OCI-LY3 (cell line): ENCODE results near the gene EPG5.

Experiments used
- EZH2phosphoT487 ChIP-seq: fragments of 200-600 bp; shearing (Covaris generic); IDR thresholded peaks from 2 replicates; pipeline ENCODE4 v1.6.1; 2018; ENCODE audit warnings: antibody characterized with exemption, mixed run types, low read depth
- TF ChIP-seq, protein P1 (sequence below): fragments of 200-600, 300-600 bp; sonication (generic); IDR thresholded peaks from 2 replicates; pipeline ENCODE4 v1.5.1; 2014; ENCODE audit warnings: antibody characterized with exemption, low read length, low read depth

DNA sequence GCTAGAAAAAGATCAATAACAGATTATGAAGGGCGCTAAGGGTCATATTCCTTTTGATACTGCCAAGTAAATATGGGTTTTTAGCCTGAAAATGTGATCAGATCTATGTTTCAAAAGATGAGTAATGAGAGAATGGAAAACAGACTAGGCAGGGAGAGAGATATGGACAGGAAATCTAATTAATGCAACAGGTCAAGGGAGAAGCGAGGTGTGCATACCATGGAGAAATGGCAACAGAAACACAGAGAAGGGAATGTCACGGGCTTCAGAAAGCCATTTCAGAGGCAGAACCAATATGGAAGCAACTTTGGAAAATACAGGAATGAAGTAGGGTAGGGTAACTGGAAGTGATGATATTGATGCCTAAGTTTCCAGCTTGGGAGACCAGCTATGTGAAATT lies 72.3 kb downstream of the EPG5 start:
- TF ChIP-seq, protein P1, sequence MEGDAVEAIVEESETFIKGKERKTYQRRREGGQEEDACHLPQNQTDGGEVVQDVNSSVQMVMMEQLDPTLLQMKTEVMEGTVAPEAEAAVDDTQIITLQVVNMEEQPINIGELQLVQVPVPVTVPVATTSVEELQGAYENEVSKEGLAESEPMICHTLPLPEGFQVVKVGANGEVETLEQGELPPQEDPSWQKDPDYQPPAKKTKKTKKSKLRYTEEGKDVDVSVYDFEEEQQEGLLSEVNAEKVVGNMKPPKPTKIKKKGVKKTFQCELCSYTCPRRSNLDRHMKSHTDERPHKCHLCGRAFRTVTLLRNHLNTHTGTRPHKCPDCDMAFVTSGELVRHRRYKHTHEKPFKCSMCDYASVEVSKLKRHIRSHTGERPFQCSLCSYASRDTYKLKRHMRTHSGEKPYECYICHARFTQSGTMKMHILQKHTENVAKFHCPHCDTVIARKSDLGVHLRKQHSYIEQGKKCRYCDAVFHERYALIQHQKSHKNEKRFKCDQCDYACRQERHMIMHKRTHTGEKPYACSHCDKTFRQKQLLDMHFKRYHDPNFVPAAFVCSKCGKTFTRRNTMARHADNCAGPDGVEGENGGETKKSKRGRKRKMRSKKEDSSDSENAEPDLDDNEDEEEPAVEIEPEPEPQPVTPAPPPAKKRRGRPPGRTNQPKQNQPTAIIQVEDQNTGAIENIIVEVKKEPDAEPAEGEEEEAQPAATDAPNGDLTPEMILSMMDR, result no peak
- TF ChIP-seq EZH2phosphoT487, result no peak
